ENCODE measurements around the gene RIGI.
"Not testable (repeated sequence)": the region's sequence is repeated elsewhere in the genome, so short reads cannot be mapped to it uniquely, and the experiment has no call there.

The RIGI gene

GRCh38 chr9:32526707-32527048 lies 682 bp upstream of the RIGI start:
- DNase-seq (ENCODE audit: low spot score), result no peak

- DNase-seq (ENCODE audit: low spot score), result peak; percentile 34
These were observed 326 bp downstream of the RIGI start for GRCh38 chr9:32525709-32526030.

DNA sequence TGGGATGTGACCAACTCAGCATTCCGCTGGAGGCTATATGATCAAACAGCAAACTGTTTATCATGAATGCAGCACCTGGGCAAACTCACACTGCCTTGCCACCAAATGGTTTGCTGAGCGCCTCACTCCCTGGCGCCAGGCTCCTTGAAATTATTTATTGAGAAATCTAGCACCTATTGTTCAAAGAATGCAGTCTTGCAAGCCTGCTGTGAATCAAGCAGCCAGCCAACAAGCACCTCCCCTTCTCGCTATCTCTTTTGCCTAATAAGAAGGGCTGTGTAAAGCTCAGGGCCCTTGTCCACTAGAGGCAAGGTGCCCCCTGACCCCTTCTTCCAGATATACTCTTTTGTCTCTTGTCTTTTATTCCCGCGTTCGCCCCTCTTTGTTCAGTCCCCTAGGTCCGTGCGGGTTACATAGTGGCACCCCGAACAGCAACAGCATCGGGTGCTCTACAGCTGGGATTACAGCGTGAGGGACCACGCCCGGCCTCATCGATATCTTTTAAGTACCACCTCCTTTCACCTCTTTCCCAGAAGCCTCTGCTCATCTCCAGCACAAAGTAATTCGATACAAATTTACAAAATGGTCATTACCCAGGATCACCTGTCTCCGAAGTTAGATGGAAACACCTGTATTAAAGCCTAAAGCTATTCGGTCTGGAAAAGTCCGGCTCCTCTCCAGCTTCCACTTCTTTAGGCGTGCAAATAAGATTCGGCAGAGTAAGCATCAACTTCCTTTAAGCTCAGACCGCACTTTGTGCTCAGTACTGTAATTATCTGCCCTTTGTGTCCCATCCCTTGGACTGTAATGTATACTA lies 896 bp downstream of the RIGI start:
- no peak for DNase-seq (ENCODE audit: low spot score)

GRCh38 chr9:32524558-32524891 lies 1.5 kb downstream of the RIGI start:
- DNase-seq (ENCODE audit: low spot score), result not testable (repeated sequence)

- DNase-seq (ENCODE audit: low spot score), result no peak
These were observed 2.1 kb downstream of the RIGI start for GRCh38 chr9:32523910-32524309.

DNA sequence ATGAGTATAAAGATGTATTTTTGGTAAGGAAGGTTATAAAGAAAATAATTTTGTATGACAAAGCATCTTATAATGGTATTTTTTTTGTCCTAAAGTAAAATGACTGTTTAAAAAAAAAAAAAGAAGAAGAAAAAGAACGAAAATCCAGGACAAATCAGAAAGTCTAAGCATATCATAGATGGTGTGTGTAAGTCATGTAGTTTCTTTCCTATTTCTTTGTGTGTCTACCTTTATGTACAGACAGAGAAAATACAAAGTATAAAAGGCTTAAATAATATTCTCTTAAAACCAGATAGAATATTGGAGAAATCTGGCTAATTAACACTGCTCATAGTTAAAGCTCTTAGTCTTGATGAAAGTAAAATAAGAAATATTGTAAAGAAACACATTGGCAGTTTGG lies 7.7 kb downstream of the RIGI start:
- DNase-seq (ENCODE audit: low spot score), result no peak

GRCh38 chr9:32516241-32516640 lies 9.8 kb downstream of the RIGI start:
- no peak for DNase-seq (ENCODE audit: low spot score)

GRCh38 chr9:32508728-32509127 lies 17.3 kb downstream of the RIGI start:
- no peak for DNase-seq (ENCODE audit: low spot score)

DNA sequence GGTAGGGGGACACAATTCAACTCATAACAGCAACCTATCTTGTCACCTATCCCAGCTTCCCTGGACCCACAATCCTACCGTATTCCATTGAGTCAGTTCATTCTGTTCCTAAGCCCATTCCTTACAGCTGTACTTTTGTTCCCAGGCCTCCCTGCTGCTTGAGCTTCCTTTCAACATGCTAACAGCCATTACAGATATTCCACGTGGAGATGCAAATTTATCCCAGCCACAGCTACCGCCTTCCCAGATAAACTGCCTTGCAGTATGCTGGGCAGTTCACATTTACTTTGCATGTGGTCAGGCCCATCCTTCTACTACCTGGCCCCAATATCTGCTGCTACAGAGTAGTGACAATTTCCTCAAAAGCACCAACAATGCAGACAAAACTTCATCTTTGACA lies 23.0 kb downstream of the RIGI start:
- DNase-seq (ENCODE audit: low spot score), result no peak

- no peak for DNase-seq (ENCODE audit: low spot score)
These were observed 23.5 kb downstream of the RIGI start for GRCh38 chr9:32502464-32502863.

DNA sequence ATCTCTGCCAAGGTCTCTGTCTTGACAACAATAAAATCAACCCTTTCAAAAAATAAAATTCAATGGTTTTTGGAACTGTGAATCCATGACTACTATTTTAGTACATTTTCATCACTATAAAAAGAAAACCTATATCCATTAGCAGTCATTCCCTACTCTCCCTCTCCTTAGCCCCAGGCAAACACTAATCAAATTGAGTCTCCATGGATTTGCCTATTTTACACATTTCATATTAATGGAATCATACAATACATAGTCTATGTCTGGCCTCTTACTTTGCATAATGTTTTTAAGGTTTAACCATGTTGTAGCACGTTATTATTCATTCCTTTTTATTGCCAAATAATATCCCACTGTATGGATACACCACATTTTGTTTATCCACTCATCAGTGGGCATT lies 24.1 kb downstream of the RIGI start:
- no peak for DNase-seq (ENCODE audit: low spot score)

- no peak for DNase-seq (ENCODE audit: low spot score)
These were observed 25.2 kb downstream of the RIGI start for GRCh38 chr9:32500768-32501167.

- no peak for DNase-seq (ENCODE audit: low spot score)
These were observed 28.1 kb downstream of the RIGI start for GRCh38 chr9:32497921-32498320.

- DNase-seq (ENCODE audit: low spot score), result no peak
These were observed 35.4 kb downstream of the RIGI start for GRCh38 chr9:32490601-32491000.

DNA sequence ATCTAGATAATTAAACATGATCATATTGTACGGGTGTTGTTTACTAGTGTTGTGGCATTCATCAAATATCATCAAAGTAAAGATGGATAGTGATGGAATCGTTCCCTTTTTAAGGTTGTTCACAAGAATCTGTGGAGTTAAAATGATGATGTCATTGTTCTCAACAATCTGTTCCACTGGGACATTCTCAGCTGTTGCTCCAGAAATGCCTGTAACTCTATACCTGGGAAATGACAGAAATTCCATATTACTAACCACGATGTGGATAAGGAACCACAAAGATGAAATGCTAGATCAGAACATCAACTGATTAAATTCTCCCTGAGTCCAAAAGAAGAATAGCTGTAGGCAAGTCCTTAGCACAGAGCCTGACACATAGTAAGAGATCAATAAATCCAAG lies 38.0 kb downstream of the RIGI start:
- no peak for DNase-seq (ENCODE audit: low spot score)

DNA sequence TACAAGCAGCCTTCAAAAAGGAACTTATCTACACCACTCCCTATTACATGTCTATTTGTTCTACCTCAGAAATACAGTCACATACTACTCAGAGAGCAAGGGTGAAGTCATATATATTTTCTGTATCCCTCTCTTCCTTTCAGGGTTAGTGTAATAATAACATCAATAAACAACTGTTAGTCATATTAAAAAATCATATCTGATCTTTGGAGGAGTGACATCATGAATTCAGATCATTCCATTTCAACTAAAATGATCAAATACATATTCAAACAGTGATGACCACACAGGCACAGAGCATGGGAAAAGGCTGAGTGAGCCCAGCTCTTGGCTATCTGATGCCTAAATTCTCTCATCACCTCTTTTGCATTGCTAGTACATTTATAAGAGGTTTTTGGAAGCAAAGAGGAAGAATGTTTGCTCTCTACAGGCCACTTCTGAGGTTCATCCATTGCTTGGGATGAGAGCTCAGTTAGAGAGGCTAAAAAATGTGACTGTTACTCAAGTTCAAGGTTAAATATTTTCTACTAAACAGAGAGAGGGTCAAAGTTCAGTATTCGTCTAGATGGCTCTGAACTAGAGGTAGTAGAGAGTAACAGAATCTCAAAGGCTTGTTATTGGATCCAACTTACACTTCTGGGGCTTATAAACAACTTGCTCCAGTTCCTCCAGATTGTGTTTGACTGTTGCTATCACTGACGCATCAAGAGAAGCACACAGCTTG lies 39.0 kb downstream of the RIGI start:
- DNase-seq (ENCODE audit: low spot score), result no peak

GRCh38 chr9:32483343-32483742 lies 42.7 kb downstream of the RIGI start:
- no peak for DNase-seq (ENCODE audit: low spot score)
